Neuronal stem cell (in vitro differentiated cells): Measurements from ENCODE around the gene AUTS2.

Experiments
- DNase-seq: peaks from one replicate; pipeline ENCODE4 v3.0.0-alpha.2; 2013; ENCODE audit warnings: low spot score
- H2AFZ ChIP-seq: one replicate; pipeline ENCODE4 v1.6.1; 2013; ENCODE audit warnings: mild to moderate bottlenecking, low read length, inconsistent platforms
- H2AK5ac ChIP-seq: 2 replicates; pipeline ENCODE4 v1.6.1; 2013; ENCODE audit warnings: low read depth, mild to moderate bottlenecking, inconsistent platforms, low read length, moderate library complexity, mixed read lengths
- H2BK120ac ChIP-seq: 2 replicates; pipeline ENCODE4 v1.6.1; 2013; ENCODE audit warnings: low read depth, mild to moderate bottlenecking, inconsistent platforms, low read length, moderate library complexity, mixed read lengths
- H2BK12ac ChIP-seq: one replicate; pipeline ENCODE4 v1.6.1; 2013; ENCODE audit warnings: low read length, inconsistent platforms
- H2BK15ac ChIP-seq: 2 replicates; pipeline ENCODE4 v1.6.1; 2013; ENCODE audit warnings: mild to moderate bottlenecking, low read length, inconsistent platforms, mixed read lengths
- H2BK5ac ChIP-seq: one replicate; pipeline ENCODE4 v1.6.1; 2013; ENCODE audit warnings: inconsistent platforms, mild to moderate bottlenecking, low read length, moderate library complexity
- H3K14ac ChIP-seq: one replicate; pipeline ENCODE4 v1.6.1; 2013; ENCODE audit warnings: low read length, inconsistent platforms
- H3K18ac ChIP-seq: 2 replicates; pipeline ENCODE4 v1.6.1; 2013; ENCODE audit warnings: low read length, inconsistent platforms
- H3K23ac ChIP-seq: 2 replicates; pipeline ENCODE4 v1.6.1; 2013; ENCODE audit warnings: low read depth, mild to moderate bottlenecking, mixed read lengths, low read length, inconsistent platforms; ENCODE audit not compliant: poor library complexity
- H3K27ac ChIP-seq: replicated peaks from 3 replicates; pipeline ENCODE4 v1.5.1; 2013; ENCODE audit warnings: low read length, inconsistent platforms
- H3K27me3 ChIP-seq, 3 experiments: 2 replicates each; pipeline ENCODE4 v1.6.1; 2013; ENCODE audit warnings: low read length in 3 of 3, mild to moderate bottlenecking in 2 of 3, inconsistent platforms in 1 of 3, low read depth in 1 of 3, mixed read lengths in 1 of 3, moderate library complexity in 1 of 3; ENCODE audit not compliant: control insufficient read depth in 3 of 3, insufficient read depth in 3 of 3
- H3K36me3 ChIP-seq, 2 donors: replicated peaks in 1 of 2; 2 replicates each; pipeline ENCODE4 v1.6.1; 2013; ENCODE audit warnings: low read length in 2 of 2; ENCODE audit not compliant: control insufficient read depth in 2 of 2, insufficient read depth in 2 of 2
- H3K4ac ChIP-seq: 2 replicates; pipeline ENCODE4 v1.6.1; 2013; ENCODE audit warnings: inconsistent platforms, mild to moderate bottlenecking, low read length, moderate library complexity
- H3K4me1 ChIP-seq, 2 donors: 1 replicate in 1 of 2; 2 replicates in 1 of 2; pipeline ENCODE4 v1.6.1; 2013; ENCODE audit warnings: low read length in 2 of 2, low read depth in 1 of 2; ENCODE audit not compliant: control insufficient read depth in 2 of 2, insufficient read depth in 1 of 2
- H3K4me2 ChIP-seq: one replicate; pipeline ENCODE4 v1.6.1; 2013; ENCODE audit warnings: mild to moderate bottlenecking, low read length, inconsistent platforms; ENCODE audit not compliant: insufficient read depth, poor library complexity, severe bottlenecking
- H3K4me3 ChIP-seq, 2 donors: 2 replicates each; pipeline ENCODE4 v1.5.1; 2013; ENCODE audit warnings: low read length in 2 of 2, mild to moderate bottlenecking in 2 of 2, inconsistent platforms in 1 of 2, moderate library complexity in 1 of 2
- H3K79me1 ChIP-seq: one replicate; pipeline ENCODE4 v1.6.1; 2013; ENCODE audit warnings: low read depth, mild to moderate bottlenecking, inconsistent platforms, low read length, moderate library complexity
- H3K9ac ChIP-seq: one replicate; pipeline ENCODE4 v1.6.1; 2013; ENCODE audit warnings: mild to moderate bottlenecking, low read depth, low read length, inconsistent platforms; ENCODE audit not compliant: poor library complexity
- H3K9me3 ChIP-seq, 2 donors: replicated peaks in 1 of 2; 2 replicates each; pipeline versions ENCODE3 to v1.6.1; 2013; ENCODE audit warnings: low read length in 2 of 2, mild to moderate bottlenecking in 2 of 2, inconsistent platforms in 1 of 2, low read depth in 1 of 2, mixed read lengths in 1 of 2, moderate library complexity in 1 of 2; ENCODE audit not compliant: control insufficient read depth in 2 of 2, insufficient read depth in 1 of 2
- H4K8ac ChIP-seq: one replicate; pipeline ENCODE4 v1.6.1; 2013; ENCODE audit warnings: low read depth, mild to moderate bottlenecking, inconsistent platforms, low read length, moderate library complexity
- H4K91ac ChIP-seq: one replicate; pipeline ENCODE4 v1.6.1; 2013; ENCODE audit warnings: low read length, low read depth, mild to moderate bottlenecking, inconsistent platforms; ENCODE audit not compliant: poor library complexity
- WGBS, 2 donors: extraction: QIAGEN DNeasy Blood & Tissue Kit; methylation state at CpG; one replicate each; pipeline ENCODE4 v1.1.7; 2013; ENCODE audit warnings: missing lambda C conversion rate in 2 of 2, mixed read lengths in 1 of 2; ENCODE audit not compliant: insufficient read length in 2 of 2, insufficient replicate concordance in 1 of 2; ENCODE audit errors: extremely low coverage in 2 of 2; 5-methylcytosine and 5-hydroxymethylcytosine counted together

The AUTS2 gene

GRCh38 chr7:70487886-70488285 lies 889.6 kb downstream of the AUTS2 start:
- H3K9ac ChIP-seq = no peak overlapping the region
- H2BK12ac ChIP-seq = no peak overlapping the region
- no peak overlapping the region for H3K14ac ChIP-seq
- H3K27ac ChIP-seq = no peak overlapping the region
- no peak overlapping the region for H4K8ac ChIP-seq
- no peaks in the 10 kb centered on the region for H3K27me3 ChIP-seq
- no peak overlapping the region for H2BK120ac ChIP-seq
- H3K4ac ChIP-seq = no peak overlapping the region
- no peak overlapping the region for H3K18ac ChIP-seq
- H3K36me3 ChIP-seq = no peaks in the 10 kb centered on the region
- no peak overlapping the region for H2BK15ac ChIP-seq
- H3K4me2 ChIP-seq = no peak overlapping the region
- H2BK5ac ChIP-seq = no peak overlapping the region
- no peak overlapping the region for H4K91ac ChIP-seq
- no peak overlapping the region for H2AK5ac ChIP-seq
- DNase-seq = no peak
- no peak overlapping the region for H3K23ac ChIP-seq
- no peak overlapping the region for H2AFZ ChIP-seq
- no peaks in the 10 kb centered on the region for H3K4me1 ChIP-seq
- peaks cover 0 to 6% of the 10 kb centered on the region in 2 donors for H3K9me3 ChIP-seq
- WGBS, 2 donors = no CpG with 5 or more reads among the region's 13 CpGs
- H3K79me1 ChIP-seq = no peaks in the 10 kb centered on the region
- H3K4me3 ChIP-seq = no peak overlapping the region

DNA sequence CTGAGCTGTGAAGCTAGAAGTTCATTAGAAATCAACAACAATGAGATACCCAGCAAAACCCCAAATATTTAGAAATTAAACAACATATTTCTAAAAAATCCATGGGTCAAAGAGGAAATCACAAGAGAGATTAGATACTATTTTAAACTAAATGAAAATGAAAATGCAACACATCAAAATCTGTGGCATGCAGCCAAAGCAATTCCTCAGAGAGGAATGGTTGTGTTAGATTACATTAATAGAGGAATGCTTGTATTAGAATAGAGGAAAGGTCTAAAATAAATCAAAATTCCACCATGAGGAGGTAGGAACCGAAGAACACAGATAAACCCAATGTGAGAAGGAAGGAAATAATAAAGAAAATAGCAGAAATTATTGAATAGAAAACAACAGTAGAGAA lies 891.5 kb downstream of the AUTS2 start:
- H3K27ac ChIP-seq = no peak overlapping the region
- H2AK5ac ChIP-seq = no peak overlapping the region
- no peak overlapping the region for H2BK5ac ChIP-seq
- H3K4me3 ChIP-seq = no peak overlapping the region
- H3K4ac ChIP-seq = no peak overlapping the region
- H3K27me3 ChIP-seq = no peaks in the 10 kb centered on the region
- no peak overlapping the region for H3K14ac ChIP-seq
- H3K9me3 ChIP-seq = peaks cover 0 to 6% of the 10 kb centered on the region in 2 donors
- no peak overlapping the region for H3K23ac ChIP-seq
- H4K91ac ChIP-seq = no peak overlapping the region
- H3K4me2 ChIP-seq = no peak overlapping the region
- H2BK15ac ChIP-seq = no peak overlapping the region
- no peak overlapping the region for H2BK120ac ChIP-seq
- H2BK12ac ChIP-seq = no peak overlapping the region
- no peaks in the 10 kb centered on the region for H3K4me1 ChIP-seq
- DNase-seq = no peak
- H3K36me3 ChIP-seq = no peaks in the 10 kb centered on the region
- no peak overlapping the region for H3K18ac ChIP-seq
- H3K9ac ChIP-seq = no peak overlapping the region
- no peak overlapping the region for H2AFZ ChIP-seq
- no peak overlapping the region for H4K8ac ChIP-seq
- H3K79me1 ChIP-seq = no peaks in the 10 kb centered on the region
- WGBS, 2 donors = no CpG with 5 or more reads among the region's 1 CpG

- H2AK5ac ChIP-seq = no peak overlapping the region
- H2BK120ac ChIP-seq = no peak overlapping the region
- no peaks in the 10 kb centered on the region for H3K9me3 ChIP-seq
- no peaks in the 10 kb centered on the region for H3K27me3 ChIP-seq
- no CpG with 5 or more reads among the region's 7 CpGs for whole genome bisulfite sequencing, 2 donors
- H2BK12ac ChIP-seq = no peak overlapping the region
- H3K4me3 ChIP-seq = no peak overlapping the region
- no peak overlapping the region for H3K23ac ChIP-seq
- no peak overlapping the region for H3K4ac ChIP-seq
- no peak overlapping the region for H3K18ac ChIP-seq
- no peak overlapping the region for H4K8ac ChIP-seq
- no peak overlapping the region for H2AFZ ChIP-seq
- no peak overlapping the region for H3K27ac ChIP-seq
- H2BK15ac ChIP-seq = no peak overlapping the region
- H3K14ac ChIP-seq = no peak overlapping the region
- no peaks in the 10 kb centered on the region for H3K4me1 ChIP-seq
- no peak overlapping the region for H4K91ac ChIP-seq
- DNase-seq = no peak
- H3K4me2 ChIP-seq = no peak overlapping the region
- H3K36me3 ChIP-seq = no peaks in the 10 kb centered on the region
- H3K79me1 ChIP-seq = no peaks in the 10 kb centered on the region
- no peak overlapping the region for H3K9ac ChIP-seq
- H2BK5ac ChIP-seq = no peak overlapping the region
Measured at GRCh38 chr7:70492625-70493024, 894.4 kb downstream of the AUTS2 start.

GRCh38 chr7:70494225-70495032 lies 896.2 kb downstream of the AUTS2 start:
- Histone ChIP-seq H2BK12ac (no peak overlapping the region), H3K4me1 (no peaks in the 10 kb centered on the region), H3K36me3 (no peaks in the 10 kb centered on the region), H3K4ac (no peak overlapping the region), H3K27ac (no peak overlapping the region), H3K4me2 (no peak overlapping the region), H2AFZ (no peak overlapping the region), H3K23ac (no peak overlapping the region), H3K9ac (no peak overlapping the region), H3K18ac (no peak overlapping the region), H2BK5ac (no peak overlapping the region), H2BK15ac (no peak overlapping the region), H3K9me3 (no peaks in the 10 kb centered on the region), H2BK120ac (no peak overlapping the region), H4K91ac (no peak overlapping the region), H3K79me1 (no peaks in the 10 kb centered on the region), H2AK5ac (no peak overlapping the region), H3K27me3 (no peaks in the 10 kb centered on the region), H3K4me3 (no peak overlapping the region), H4K8ac (no peak overlapping the region), H3K14ac (no peak overlapping the region)
- no peak for DNase-seq
- no CpG with 5 or more reads among the region's 6 CpGs for WGBS, 2 donors
